LNCaP clone FGC (cell line): ENCODE results near the gene XDH.

Experiments used
- DNase-seq: peaks from one replicate; pipeline ENCODE4 v3.0.0-alpha.2; 2011; ENCODE audit warnings: low read depth
- H3K4me3 ChIP-seq: 2 replicates; pipeline ENCODE4 v1.5.1; 2011; ENCODE audit warnings: mild to moderate bottlenecking, low read depth, low read length, control low read depth
- CTCF ChIP-seq: IDR thresholded peaks from 2 replicates; pipeline ENCODE4 v1.5.1; 2012; ENCODE audit warnings: mild to moderate bottlenecking; ENCODE audit not compliant: control insufficient read depth, insufficient read depth; ENCODE audit errors: extremely low read depth

Gene XDH

DNA sequence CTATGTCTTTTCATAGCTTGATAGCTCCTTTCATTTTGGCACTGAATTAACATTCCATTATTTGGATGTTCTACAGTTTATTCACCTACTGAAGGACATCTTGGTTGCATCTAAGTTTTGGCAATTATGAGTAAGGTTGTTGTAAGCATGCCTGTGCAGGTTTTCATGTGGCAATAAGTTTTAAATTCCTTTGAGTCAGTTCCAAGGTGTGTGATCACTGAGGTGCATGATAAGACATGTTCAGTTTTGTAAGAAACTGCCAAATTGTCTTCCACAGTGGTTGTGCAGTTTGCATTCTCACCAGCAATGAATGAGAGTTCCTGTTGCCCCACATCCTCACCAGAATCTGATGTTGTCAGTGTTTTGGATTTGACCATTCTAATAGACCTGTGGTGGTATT is 24.2 kb downstream of the XDH start:
- no peak for TF ChIP-seq CTCF
- DNase-seq: no peak
- H3K4me3 ChIP-seq: no peak overlapping the region

DNA sequence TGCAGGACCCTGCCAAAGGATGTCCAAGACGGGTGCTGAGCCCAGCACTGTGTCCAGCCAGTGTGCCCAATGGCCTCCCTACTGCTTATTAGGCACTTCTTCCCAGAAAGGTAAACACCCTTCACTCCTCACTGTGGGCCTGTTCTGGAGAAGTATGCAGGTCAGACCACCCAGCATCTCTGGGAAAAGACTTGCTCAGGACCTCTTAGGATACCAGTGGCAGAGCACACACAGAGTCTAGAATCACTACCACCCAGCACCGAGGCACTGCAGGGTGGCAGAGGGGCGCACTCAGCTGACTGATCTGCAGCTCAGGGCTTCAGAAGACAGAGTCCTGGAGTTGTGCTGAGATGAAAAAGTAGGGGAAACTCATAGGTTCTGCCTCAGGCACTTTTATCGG is 25.8 kb downstream of the XDH start:
- no peak for TF ChIP-seq CTCF
- DNase-seq: no peak
- H3K4me3 ChIP-seq: no peak overlapping the region

DNA sequence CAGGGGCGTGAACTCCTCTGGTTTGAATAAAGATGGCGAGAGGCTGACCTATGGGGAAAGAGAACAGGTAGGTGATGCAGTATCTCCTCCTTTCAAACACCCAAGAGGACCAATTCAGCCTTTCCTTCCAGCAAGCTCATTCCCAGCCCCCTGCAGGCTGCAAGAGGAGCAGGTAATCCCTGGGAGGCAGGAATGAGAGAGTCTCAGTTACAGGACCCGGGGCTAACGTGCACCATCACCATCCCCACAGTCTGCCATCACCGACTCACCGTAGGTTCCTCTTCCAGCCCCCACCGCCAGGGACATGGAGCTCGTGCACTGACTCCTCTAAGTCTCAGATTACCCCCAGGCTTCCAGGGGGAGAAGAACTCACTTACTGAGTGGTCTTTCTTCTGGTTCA is 26.7 kb downstream of the XDH start:
- no peak for TF ChIP-seq CTCF
- no peak for DNase-seq
- no peak overlapping the region for H3K4me3 ChIP-seq

DNA sequence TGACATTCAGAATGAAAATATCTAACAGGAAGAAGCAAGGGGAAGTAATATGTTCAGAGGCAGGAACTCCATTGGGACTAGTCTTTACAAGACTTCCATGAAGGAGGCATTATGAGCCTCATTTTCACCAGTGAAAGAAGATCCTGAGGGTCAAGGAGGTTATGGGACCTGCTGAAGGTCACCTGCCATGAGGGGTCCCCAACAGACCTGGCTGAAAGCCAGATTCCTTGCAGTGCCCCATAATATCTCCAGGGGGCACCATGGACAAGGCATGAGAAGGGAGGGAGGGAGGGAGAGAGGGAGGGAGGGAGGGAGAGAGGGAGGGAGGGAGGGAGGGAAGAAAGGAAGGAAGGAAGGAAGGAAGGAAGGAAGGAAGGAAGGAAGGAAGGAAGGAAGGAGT is 27.9 kb downstream of the XDH start:
- no peak for DNase-seq

DNA sequence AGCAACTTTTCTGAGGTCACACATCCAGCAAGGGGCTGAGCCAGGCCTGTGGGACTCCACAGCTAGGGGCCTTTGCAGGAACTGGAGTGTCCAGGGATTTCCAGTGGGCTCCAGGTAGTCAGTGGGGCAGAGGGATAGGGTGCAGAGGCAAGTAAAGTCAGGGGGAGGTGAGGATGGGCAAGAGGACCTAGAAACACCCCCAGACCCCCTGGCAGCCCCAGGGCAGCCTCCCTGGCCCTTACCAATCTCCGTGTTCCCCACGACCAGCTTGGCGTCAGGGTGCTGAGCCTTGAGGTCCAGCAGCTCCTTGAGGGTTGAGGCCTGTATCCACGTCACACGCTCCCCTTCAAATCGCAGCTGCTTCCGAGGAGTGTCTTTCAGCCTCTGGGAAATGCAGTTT is 28.4 kb downstream of the XDH start:
- no peak for TF ChIP-seq CTCF
- DNase-seq: no peak
- no peak overlapping the region for H3K4me3 ChIP-seq

More for the DNA sequence above, 27.9 kb downstream of the XDH start:
- peak; percentile 22; the same call in 1 of the 2 replicates for TF ChIP-seq CTCF
- H3K4me3 ChIP-seq: no peak overlapping the region

DNA sequence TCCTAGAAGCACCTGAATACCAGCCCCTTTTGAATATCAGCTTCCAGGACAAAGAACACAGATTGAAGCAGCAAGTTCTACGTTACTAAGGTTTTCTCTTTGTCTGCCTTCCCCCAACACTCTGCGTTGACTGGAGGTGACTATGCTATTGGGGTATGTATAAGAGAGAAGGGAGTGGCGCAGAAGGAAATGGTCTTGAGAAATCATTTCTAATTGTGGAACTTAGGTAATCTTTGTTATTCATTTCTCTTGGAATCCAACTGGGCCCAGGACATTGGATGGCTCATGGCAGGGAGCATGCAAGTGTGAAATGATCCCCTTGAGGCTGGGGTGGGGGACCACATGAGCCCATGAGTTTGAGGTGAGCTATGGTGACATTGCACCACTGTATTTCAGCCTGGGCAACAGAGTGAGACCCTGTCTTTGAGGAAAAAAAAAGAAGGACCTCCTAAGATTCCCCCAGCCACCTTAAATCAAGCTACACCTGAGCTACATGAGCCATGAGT is 29.7 kb downstream of the XDH start:
- DNase-seq: no peak
- TF ChIP-seq CTCF: no peak
- H3K4me3 ChIP-seq: no peak overlapping the region

DNA sequence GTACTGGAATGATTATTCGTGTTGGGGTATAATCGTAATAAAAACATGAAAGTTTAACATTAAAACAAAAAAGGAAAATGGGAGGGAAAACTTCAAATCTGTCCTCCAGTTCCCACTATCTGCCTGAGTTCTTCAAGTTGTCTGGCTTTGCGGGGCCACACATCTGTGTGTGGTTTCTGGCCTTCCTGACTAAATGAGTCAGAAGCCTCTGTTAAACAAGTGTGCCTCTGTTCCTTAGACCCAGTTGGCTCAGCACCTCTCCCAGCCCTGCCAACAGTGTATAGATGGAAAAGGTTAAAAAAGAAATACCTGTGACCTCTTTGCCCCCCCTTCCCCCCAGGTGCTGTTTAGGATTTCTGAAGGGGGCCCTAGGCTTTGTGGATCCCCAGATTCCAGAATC is 30.2 kb downstream of the XDH start:
- DNase-seq: no peak
- H3K4me3 ChIP-seq: no peak overlapping the region
- TF ChIP-seq CTCF: no peak
